IPS DF 19.7 (cell line): Measurements from ENCODE around the gene NEURL1.
A peak's percentile ranks its signal among the peaks of the same experiment; 100 is the strongest.
"Not testable (repeated sequence)": the region's sequence is repeated elsewhere in the genome, so short reads cannot be mapped to it uniquely, and the experiment has no call there.

Experiments
- DNase-seq: peaks from one replicate; pipeline ENCODE4 v3.0.0-alpha.2; 2013; ENCODE audit warnings: low read depth, low spot score

Gene NEURL1

GRCh38 chr10:103459615-103460014 is 33.9 kb upstream of the NEURL1 start:
- DNase-seq = no peak

GRCh38 chr10:103463499-103463898 is 30.0 kb upstream of the NEURL1 start:
- DNase-seq = no peak

GRCh38 chr10:103465411-103466179 is 27.9 kb upstream of the NEURL1 start:
- no peak for DNase-seq

- DNase-seq = no peak
These were observed 26.8 kb upstream of the NEURL1 start for GRCh38 chr10:103466734-103467133.

GRCh38 chr10:103467406-103467805 is 26.1 kb upstream of the NEURL1 start:
- DNase-seq = no peak

- DNase-seq = no peak
These were observed 24.3 kb upstream of the NEURL1 start for GRCh38 chr10:103469201-103469600.

- no peak for DNase-seq
These were observed 22.5 kb upstream of the NEURL1 start for GRCh38 chr10:103470761-103471653.

GRCh38 chr10:103472005-103472404 is 21.5 kb upstream of the NEURL1 start:
- DNase-seq = no peak

GRCh38 chr10:103473261-103473671 is 20.2 kb upstream of the NEURL1 start:
- no peak for DNase-seq

GRCh38 chr10:103474077-103474476 is 19.4 kb upstream of the NEURL1 start:
- DNase-seq = no peak

GRCh38 chr10:103475437-103475836 is 18.1 kb upstream of the NEURL1 start:
- no peak for DNase-seq

- DNase-seq = peak; percentile 67
These were observed 17.3 kb upstream of the NEURL1 start for GRCh38 chr10:103476046-103476768.

- no peak for DNase-seq
These were observed 14.8 kb upstream of the NEURL1 start for GRCh38 chr10:103478671-103479070.

GRCh38 chr10:103479135-103479534 is 14.4 kb upstream of the NEURL1 start, which contains the start of gene CALHM3:
CALHM3 (minus strand) TSS chr10:103479240; CDS start chr10:103479032, 208 bp downstream.
- DNase-seq = no peak

GRCh38 chr10:103480521-103480920 is 13.0 kb upstream of the NEURL1 start:
- no peak for DNase-seq

GRCh38 chr10:103481974-103482531 is 11.5 kb upstream of the NEURL1 start:
- DNase-seq = no peak

GRCh38 chr10:103486635-103487409 is 6.7 kb upstream of the NEURL1 start:
- DNase-seq = not testable (repeated sequence)

GRCh38 chr10:103487410-103487708 is 6.1 kb upstream of the NEURL1 start:
- no peak for DNase-seq

- DNase-seq = no peak
These were observed 2.6 kb upstream of the NEURL1 start for GRCh38 chr10:103490986-103491314.

GRCh38 chr10:103491729-103492364 is 1.7 kb upstream of the NEURL1 start:
- DNase-seq = no peak
